Activated B cell treated with CpG ODN at 0.5 μM for 24 hours (primary cell): Measurements from ENCODE around the gene CFDP1. TPM values are rescaled to one million over a fixed set of nuclear protein-coding genes. Genes with fewer than 3 reads are reported as not detected.
A peak's percentile ranks its signal among the peaks of the same experiment; 100 is the strongest.

Experiments used
- ATAC-seq: fragments of 200-7000 bp; cut with Tn5 transposase; one replicate; pipeline ENCODE4 v1.10.0; 2021; ENCODE audit warnings: low read depth, mild to moderate bottlenecking, moderate library complexity
- CTCF ChIA-PET: fragments of 350-600 bp; sonication (Branson Sonifier 250); formaldehyde crosslinking; loops from one replicate; lab custom pipeline; 2021; ENCODE audit warnings: antibody characterized with exemption; lab: Charles Lee
- POLR2A ChIA-PET: fragments of 350-600 bp; sonication (Branson Sonifier 250); formaldehyde crosslinking; loops from one replicate; lab custom pipeline; 2021; ENCODE audit warnings: antibody characterized with exemption; lab: Charles Lee
- DNase-seq: peaks from one replicate; pipeline ENCODE4 v3.0.0; 2022
- H3K27ac Mint-ChIP-seq: one replicate; pipeline ENCODE4 v1.8.0; 2020; ENCODE audit warnings: mixed read lengths
- H3K27me3 Mint-ChIP-seq: one replicate; pipeline ENCODE4 v1.8.0; 2021; ENCODE audit warnings: mixed read lengths
- H3K36me3 Mint-ChIP-seq: one replicate; pipeline ENCODE4 v1.8.0; 2021; ENCODE audit warnings: low read depth, mixed read lengths
- H3K4me1 Mint-ChIP-seq: one replicate; pipeline ENCODE4 v1.8.0; 2021; ENCODE audit warnings: mixed read lengths
- H3K4me3 Mint-ChIP-seq: one replicate; pipeline ENCODE4 v1.8.0; 2020; ENCODE audit warnings: mild to moderate bottlenecking, mixed read lengths
- H3K9me3 Mint-ChIP-seq: one replicate; pipeline ENCODE4 v1.8.0; 2020; ENCODE audit warnings: mixed read lengths
- intact Hi-C: fragments of 100-400 bp; cut with micrococcal nuclease; formaldehyde crosslinking; loops from one replicate; pipeline ENCODE4 v1.15.1; 2024
- total RNA-seq: library from RNA; stranded (reverse); gene quantifications from 2 replicates; pipeline ENCODE4 v1.2.3, GENCODE V29; 2022
- TF ChIP-seq, protein P1 (sequence below): fragments of 200-600 bp; IDR thresholded peaks from one replicate; pipeline ENCODE4 v1.8.0; 2022; ENCODE audit warnings: antibody characterized with exemption, mild to moderate bottlenecking

Gene CFDP1
- total RNA-seq, 1 donor from 2014 or later, result 32.0 TPM

DNA sequence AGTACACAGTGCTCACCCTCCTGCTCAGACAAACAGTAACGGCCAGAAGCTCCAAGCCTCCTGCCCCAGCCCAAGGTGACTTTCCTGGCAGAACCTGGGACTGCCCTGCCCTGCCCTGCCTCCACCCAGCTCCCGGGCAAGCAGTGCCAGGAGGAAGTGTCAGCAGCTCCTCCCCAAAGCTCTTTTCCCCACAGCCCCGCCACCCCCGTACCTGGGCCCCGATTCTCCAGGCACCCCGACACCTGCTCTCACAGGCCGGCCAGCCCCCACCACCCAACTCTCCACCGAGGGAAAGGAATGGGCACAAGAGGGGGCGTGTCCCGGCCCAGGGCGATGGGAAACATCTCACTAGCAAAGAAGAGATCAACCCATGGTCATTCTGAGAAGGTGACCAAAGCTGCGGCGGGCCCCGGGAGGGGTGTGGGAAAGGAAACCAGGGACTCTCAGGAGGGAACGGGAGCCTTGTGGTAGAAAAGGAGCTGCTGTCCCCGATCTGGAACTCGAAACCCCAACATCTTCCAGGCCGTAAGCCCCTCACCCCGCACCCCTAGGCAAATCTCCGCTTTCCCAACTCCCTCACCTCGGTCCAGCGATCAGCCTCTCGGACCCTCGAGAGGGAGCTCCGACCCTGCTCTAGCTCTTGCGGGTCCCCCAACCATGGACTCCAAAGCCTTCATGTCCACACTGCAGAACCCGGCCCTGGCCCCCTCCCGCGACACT, 183.1 kb downstream of the CFDP1 start:
- intact Hi-C loops, result no loop called here
- H3K36me3 Mint-ChIP-seq, result no peaks in the 10 kb centered on the region
- ChIA-PET CTCF (interaction anchor here (1.3 kb wide), 1 partner anchor 135 kb away, joined by 4 read pairs; no protein-coding TSS in a partner anchor), POLR2A (no interaction called here)
- DNase-seq (no peak), ATAC-seq (no peak)
- H3K4me3 Mint-ChIP-seq, result peak overlapping the region; percentile 39
- H3K4me1 Mint-ChIP-seq, result peaks cover 14% of the 10 kb centered on the region
- no peak overlapping the region for H3K27ac Mint-ChIP-seq
- TF ChIP-seq, protein P1, sequence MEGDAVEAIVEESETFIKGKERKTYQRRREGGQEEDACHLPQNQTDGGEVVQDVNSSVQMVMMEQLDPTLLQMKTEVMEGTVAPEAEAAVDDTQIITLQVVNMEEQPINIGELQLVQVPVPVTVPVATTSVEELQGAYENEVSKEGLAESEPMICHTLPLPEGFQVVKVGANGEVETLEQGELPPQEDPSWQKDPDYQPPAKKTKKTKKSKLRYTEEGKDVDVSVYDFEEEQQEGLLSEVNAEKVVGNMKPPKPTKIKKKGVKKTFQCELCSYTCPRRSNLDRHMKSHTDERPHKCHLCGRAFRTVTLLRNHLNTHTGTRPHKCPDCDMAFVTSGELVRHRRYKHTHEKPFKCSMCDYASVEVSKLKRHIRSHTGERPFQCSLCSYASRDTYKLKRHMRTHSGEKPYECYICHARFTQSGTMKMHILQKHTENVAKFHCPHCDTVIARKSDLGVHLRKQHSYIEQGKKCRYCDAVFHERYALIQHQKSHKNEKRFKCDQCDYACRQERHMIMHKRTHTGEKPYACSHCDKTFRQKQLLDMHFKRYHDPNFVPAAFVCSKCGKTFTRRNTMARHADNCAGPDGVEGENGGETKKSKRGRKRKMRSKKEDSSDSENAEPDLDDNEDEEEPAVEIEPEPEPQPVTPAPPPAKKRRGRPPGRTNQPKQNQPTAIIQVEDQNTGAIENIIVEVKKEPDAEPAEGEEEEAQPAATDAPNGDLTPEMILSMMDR, result no peak
- no peaks in the 10 kb centered on the region for H3K9me3 Mint-ChIP-seq
- peaks cover 58% of the 10 kb centered on the region for H3K27me3 Mint-ChIP-seq

- intact Hi-C loops, result no loop called here
- ChIA-PET CTCF (interaction anchor here (1.3 kb wide), 1 partner anchor 136 kb away, joined by 4 read pairs; no protein-coding TSS in a partner anchor), POLR2A (no interaction called here)
- DNase-seq (no peak), ATAC-seq (no peak)
- no peak overlapping the region for H3K4me3 Mint-ChIP-seq
- H3K27me3 Mint-ChIP-seq, result peaks cover 50% of the 10 kb centered on the region
- H3K36me3 Mint-ChIP-seq, result no peaks in the 10 kb centered on the region
- H3K9me3 Mint-ChIP-seq, result no peaks in the 10 kb centered on the region
- TF ChIP-seq, protein P1, result no peak
- peaks cover 18% of the 10 kb centered on the region for H3K4me1 Mint-ChIP-seq
- H3K27ac Mint-ChIP-seq, result no peak overlapping the region
Observed at GRCh38 chr16:75249441-75249840, 183.9 kb downstream of the CFDP1 start.

DNA sequence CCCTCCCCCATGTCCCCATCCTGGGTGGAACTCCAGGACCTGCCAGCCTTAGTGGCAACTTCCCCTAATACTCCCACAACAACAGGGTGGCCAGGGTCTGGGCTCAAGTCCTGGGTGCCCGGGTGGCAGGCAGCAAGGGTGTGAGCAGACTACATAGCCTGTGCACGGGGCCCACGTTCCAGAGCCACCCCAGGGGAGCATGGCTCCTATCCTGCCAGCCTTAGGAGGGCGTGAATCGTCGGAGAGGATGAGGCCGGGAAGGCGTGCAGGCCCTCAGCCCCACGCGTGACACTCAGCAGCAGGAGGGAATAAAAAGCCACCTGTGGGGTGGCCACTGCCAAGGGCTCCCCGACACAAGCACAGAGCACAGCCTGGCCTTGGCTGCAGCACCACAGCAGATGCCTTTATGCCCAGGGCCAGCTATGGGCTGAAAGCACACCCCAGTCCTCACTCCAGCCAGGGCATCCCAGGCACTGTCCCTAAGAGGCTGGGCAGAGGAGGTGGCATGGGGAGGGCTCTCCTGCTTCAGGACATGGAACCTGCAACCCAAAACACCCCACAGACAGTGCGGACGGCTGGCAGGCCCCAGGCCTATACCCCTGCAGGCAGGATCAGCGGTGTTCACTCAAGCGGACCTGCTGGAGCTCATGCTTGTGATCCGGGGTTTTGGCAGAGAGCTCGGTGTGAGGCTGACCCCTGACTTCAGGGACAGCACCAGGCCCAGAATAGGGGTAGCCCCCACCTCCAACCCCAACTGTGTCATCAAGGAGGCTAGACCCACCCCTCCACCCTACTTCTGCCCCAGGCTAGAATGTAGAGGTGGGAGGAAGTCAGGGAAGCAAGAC, 184.5 kb downstream of the CFDP1 start:
- ChIA-PET CTCF (no interaction called here), POLR2A (no interaction called here)
- Mint-ChIP-seq H3K4me1 (peaks cover 22% of the 10 kb centered on the region), H3K9me3 (no peaks in the 10 kb centered on the region), H3K27ac (no peak overlapping the region), H3K36me3 (no peaks in the 10 kb centered on the region), H3K4me3 (no peak overlapping the region), H3K27me3 (peaks cover 46% of the 10 kb centered on the region)
- intact Hi-C loops, result no loop called here
- ATAC-seq (no peak), DNase-seq (no peak)
- TF ChIP-seq, protein P1, result no peak

GRCh38 chr16:75248142-75248535, 185.2 kb downstream of the CFDP1 start:
- DNase-seq (no peak), ATAC-seq (no peak)
- Mint-ChIP-seq H3K27me3 (peaks cover 50% of the 10 kb centered on the region), H3K4me1 (peaks cover 22% of the 10 kb centered on the region), H3K27ac (no peak overlapping the region), H3K36me3 (no peaks in the 10 kb centered on the region), H3K4me3 (no peak overlapping the region), H3K9me3 (no peaks in the 10 kb centered on the region)
- CTCF ChIA-PET, result no interaction called here
- TF ChIP-seq, protein P1, result no peak
- intact Hi-C loops, result no loop called here
- POLR2A ChIA-PET, result no interaction called here

DNA sequence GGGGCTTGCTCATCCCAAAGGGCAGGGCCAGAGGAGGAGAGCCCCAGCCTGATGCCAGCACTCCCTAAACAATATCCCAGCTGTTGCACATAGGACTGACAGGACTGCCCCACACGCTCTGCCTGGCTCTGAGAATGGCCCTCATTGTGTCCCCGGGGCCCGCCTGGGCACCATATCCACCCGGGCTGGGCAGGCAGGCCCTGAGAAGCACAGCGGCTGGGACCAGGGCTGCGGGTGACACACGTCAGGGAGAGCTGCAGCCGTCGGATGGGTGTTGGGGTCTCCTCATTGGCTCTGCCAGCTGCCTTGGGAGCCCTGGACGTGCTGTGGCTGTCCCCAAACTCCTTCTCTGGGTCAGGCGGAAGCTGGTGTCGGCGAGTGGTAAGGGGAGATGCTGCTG, 186.1 kb downstream of the CFDP1 start:
- Mint-ChIP-seq H3K36me3 (no peaks in the 10 kb centered on the region), H3K27ac (no peak overlapping the region), H3K4me3 (no peak overlapping the region), H3K27me3 (peaks cover 54% of the 10 kb centered on the region), H3K4me1 (peaks cover 22% of the 10 kb centered on the region), H3K9me3 (no peaks in the 10 kb centered on the region)
- ATAC-seq (no peak), DNase-seq (no peak)
- ChIA-PET POLR2A (no interaction called here), CTCF (no interaction called here)
- intact Hi-C loops, result no loop called here
- TF ChIP-seq, protein P1, result no peak
